Activated CD4-positive, CD25-positive, alpha-beta regulatory T cell treated with anti-CD3 and anti-CD28 coated beads, Interleukin-2, amount 50 U/mL, for 16 hours (primary cell): ENCODE data around the gene CRY2.
"Not testable (repeated sequence)": the region's sequence is repeated elsewhere in the genome, so short reads cannot be mapped to it uniquely, and the experiment has no call there.

Experiments
- DNase-seq: peaks from one replicate; pipeline ENCODE4 v3.0.0-alpha.2; 2020; ENCODE audit warnings: low read depth, low spot score

The CRY2 gene

GRCh38 chr11:45899448-45900174, 52.3 kb downstream of the CRY2 start:
- DNase-seq: no peak

DNA sequence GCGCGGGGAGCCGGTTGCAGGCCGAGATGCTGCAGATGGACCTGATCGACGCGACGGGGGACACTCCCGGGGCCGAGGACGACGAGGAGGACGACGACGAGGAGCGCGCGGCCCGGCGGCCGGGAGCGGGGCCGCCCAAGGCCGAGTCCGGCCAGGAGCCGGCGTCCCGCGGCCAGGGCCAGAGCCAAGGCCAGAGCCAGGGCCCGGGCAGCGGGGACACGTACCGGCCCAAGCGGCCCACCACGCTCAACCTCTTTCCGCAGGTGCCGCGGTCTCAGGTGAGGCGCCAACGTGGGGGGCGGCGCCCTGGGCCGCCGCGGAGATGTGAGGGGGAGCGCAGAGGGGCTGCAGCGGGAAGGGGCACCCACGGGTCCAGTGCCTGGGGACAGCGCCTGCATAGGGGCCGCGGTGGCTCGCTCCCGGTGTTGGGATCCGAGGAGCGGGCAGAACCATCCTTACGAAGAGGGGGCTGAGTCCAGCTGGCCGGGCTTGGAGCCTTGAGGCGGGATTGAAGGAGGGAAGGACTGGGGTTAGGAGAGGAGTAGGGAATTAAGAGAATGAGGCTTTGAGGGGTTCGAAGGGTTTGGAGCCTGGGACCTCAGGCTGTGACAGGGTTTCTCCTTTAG, 53.0 kb downstream of the CRY2 start:
- not testable (repeated sequence) for DNase-seq

DNA sequence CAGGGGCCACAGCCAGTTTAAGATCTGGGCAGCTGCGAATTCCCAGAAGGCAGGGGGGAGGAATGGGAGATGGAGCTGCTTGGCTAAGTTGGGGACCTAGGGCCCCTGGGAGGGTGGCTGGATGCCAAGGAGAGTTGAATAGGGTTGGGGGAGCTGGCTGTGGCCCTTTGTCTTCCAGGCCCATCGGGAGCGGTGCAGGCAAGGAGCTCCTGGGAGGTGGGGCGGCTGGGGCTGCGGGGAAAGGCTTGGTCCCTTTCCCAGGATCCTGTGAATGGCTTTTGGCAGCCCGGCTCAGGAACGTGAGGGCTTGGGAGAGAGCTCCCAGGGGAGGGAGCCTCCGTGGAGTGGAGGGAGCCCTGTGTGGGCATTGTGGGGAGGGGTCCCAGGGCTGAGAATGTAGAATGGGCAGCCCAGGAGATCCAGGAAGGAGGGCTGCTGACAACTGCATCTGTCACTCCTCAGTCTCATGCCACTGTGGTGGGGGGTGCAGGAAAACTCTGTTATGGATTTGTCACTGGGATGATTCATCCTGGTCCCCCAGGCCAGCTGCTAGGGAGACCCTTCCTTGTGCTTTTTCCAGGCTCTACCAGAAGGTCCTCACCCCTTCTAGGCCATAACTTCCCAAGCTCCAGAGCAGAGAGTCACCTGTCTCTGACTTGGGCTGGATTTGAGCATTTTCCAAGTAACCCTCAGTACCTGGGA, 53.8 kb downstream of the CRY2 start:
- DNase-seq: no peak

GRCh38 chr11:45901626-45902025, 54.4 kb downstream of the CRY2 start:
- DNase-seq: no peak

DNA sequence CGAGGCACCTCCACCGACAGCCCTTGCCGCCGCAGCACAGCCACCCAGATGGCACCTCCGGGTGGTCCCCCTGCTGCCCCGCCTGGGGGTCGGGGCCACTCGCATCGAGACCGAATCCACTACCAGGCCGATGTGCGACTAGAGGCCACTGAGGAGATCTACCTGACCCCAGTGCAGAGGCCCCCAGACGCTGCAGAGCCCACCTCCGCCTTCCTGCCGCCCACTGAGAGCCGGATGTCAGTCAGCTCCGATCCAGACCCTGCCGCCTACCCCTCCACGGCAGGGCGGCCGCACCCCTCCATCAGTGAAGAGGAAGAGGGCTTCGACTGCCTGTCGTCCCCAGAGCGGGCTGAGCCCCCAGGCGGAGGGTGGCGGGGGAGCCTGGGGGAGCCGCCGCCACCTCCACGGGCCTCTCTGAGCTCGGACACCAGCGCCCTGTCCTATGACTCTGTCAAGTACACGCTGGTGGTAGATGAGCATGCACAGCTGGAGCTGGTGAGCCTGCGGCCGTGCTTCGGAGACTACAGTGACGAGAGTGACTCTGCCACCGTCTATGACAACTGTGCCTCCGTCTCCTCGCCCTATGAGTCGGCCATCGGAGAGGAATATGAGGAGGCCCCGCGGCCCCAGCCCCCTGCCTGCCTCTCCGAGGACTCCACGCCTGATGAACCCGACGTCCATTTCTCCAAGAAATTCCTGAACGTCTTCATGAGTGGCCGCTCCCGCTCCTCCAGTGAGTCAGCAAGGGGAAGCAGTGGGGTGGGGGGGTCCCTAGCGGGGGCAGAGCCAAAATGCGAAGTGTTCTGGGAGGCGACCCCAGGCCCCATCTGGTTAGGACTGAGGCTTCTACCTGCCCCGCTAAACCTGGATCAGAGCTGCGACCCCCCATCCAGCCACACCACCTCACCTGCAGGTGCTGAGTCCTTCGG, 55.4 kb downstream of the CRY2 start:
- DNase-seq: no peak

- DNase-seq: no peak
Measured at GRCh38 chr11:45904309-45904915, 57.1 kb downstream of the CRY2 start.

DNA sequence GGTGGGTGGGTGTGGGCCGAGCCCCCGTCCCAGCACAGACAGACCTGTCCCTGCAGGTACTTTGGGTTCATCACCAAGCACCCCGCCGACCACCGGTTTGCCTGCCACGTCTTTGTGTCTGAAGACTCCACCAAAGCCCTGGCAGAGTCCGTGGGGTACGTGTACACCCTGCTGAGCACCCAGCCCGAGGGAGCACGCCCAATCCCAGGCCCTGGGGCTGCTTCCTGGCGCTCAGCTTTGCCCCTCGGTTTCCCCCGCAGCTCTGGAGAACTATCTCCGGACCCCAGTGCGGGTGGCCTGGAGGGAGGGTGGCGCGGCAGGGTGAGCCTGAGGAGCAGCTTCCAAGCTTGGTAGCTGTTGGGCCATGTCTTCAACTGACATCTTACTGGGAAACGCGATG, 57.8 kb downstream of the CRY2 start:
- DNase-seq: no peak

GRCh38 chr11:45905576-45905975, 58.3 kb downstream of the CRY2 start:
- not testable (repeated sequence) for DNase-seq

- DNase-seq: no peak
Measured at GRCh38 chr11:45906096-45906682, 58.9 kb downstream of the CRY2 start.

DNA sequence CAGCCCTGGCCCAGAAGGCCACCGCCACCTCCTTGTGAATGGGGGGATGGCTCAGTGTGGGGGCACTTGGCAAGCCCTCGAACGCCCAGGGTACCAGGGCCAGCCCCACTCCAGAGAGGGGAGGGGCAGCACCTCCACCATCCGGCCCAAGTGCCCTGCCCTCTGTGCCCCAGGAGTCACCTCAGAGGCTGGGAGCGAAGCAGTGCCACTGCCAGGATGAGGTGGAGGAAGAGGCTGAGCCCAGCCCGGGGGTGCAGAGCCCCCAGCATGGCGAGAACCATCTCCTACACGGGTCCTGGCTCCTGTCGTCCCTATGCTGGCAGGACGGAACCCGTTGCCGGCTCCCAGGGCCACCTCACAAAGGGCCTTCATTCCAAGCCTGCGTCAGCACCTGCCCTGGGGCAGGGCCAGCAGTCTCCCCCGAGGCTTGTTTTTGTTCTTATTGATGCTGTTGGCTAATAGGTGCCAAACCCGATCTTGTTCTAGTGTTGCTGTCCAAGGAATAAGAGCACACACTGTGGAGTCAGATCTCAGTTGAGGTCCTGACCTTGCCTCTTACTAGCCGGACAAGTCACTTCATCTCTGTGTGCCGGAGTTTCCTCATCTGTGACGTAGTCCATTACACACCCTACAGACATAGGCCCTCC, 59.8 kb downstream of the CRY2 start, which contains the start of gene FREY1:
Gene FREY1 (minus strand): TSS at position 307 of the 647 bp plus-strand sequence. CDS start 26 bp downstream, at position 281.
- no peak for DNase-seq

DNA sequence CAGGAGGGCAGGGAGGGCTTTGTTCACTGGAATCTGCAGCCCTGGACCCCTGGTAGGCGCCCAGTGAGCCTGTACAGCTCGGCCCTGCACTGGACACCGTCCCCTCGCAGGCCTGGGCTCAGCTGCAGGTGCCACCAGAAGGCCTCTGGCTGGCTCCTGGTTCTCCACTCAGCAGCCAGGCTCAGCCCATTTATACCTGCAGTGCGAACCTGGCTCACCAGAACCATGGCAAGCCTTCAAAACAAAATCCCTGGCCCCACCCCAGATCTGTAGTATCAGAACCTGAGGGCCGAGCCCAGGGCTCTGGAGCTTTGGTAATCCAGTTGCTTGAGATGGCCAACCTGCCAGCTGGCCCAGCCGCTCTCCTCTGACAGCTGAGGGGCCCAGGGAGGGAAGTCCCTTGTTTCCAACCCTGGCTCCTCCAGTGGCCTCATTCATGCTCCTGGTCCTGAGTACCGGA, 60.7 kb downstream of the CRY2 start:
- DNase-seq: no peak

DNA sequence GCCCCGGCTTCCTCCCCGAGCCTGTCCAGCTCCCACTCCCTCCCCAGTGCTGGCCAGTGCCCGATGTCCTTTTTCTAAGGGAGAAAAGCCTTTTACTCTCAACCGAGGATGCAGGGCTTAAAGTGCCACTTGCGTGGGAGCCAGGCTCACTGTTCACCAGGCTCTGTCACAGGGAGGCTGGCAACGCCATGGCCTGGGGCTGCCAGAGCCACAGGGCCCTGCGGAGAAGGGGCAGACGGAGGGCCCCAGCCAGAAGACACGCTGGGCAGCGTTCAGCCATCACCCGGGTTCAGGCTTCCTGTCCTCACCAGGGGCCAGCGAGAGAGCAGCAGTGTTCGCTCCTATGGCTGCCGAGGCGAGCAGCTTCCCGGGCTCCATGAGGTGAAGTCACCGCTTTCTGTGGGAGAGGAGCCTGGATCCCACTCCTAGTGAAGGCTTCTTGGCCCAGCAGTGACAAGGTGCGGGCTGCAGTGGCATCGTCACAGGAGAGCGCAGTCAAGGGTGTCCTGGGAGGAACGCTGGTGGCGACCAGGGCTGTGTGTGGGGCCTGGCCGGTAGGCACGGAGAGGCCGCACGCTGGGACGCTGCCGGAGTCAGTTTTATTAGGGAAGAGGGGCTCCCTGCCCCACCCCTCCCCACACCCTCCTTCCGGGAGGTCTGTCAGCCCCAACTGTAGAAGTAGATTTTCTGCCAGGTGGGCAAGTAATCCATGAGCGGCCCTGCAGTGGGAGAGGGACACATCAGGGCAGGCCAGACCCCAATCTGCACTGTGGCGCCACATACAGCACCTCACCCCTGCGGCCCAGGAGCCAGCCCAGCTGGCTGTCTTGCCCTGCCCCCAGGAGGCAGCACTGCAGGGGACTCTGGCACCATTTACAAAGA, 62.6 kb downstream of the CRY2 start:
- DNase-seq: no peak

GRCh38 chr11:45910623-45911022, 63.3 kb downstream of the CRY2 start:
- DNase-seq: no peak

DNA sequence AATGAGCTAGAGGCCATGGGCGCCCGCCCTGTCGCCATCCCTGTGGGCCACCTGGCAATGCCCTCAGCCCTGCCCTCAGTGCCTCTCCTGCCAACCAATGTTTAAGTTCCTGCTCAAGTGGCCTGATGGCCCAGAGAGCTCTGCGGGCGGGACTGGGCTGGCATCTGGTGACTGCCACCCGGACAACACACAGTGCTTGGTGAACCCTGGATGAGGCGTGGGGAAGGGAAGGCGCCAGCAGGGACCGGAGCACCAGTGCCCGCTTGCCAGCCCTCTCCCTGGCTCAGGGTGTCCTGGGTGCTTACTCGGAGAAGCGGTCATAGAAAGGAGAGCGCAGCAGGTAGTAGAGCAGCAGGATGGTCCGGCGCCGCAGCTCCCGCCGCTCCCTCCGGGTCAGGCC, 66.2 kb downstream of the CRY2 start:
- DNase-seq: no peak

DNA sequence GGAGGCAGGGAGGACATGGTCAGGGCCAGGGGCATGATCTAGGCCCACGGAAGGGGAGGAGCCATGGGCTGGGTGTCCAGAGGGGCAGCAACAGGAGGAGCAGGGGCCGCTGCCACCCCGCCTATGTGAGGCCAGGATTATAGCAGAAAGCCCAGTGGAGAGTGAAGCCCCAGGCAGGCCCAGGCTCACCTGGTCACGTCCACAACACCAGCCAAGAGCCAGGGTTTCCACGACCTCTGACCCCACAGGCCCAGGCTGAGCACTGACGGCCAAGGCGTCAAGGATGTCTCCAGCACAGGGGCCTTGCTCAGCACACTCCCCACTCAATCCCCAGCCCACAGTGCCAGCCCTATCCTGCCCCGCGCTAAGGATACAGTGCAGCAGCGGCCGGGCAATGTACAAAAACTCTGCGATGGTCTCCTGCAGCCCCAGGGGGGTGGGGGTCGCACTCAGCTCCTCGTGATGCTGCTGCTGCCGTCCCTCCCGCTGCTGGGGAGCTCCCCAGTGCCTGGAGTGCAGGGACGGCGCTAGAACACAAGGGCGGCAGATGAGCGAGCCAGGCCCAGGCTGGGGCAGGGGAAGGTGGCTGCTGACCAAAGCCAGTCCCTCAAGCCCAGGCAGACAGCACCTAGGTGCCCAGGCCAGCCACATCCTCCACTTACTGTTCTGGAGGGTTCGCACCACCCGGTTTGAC, 66.8 kb downstream of the CRY2 start:
- DNase-seq: no peak

- DNase-seq: no peak
Measured at GRCh38 chr11:45915446-45915845, 68.2 kb downstream of the CRY2 start.

GRCh38 chr11:45917286-45917622, 70.0 kb downstream of the CRY2 start:
- no peak for DNase-seq

GRCh38 chr11:45917623-45918330, 70.5 kb downstream of the CRY2 start, which contains the start of gene PEX16:
Gene PEX16, minus strand, starts transcription at chr11:45917877. Its CDS starts 66 bp downstream, at chr11:45917811.
- peak; percentile 93 for DNase-seq
